ENCODE results near the gene NDFIP2.
"Not testable (repeated sequence)": the region's sequence is repeated elsewhere in the genome, so short reads cannot be mapped to it uniquely, and the experiment has no call there.

NDFIP2 gene

DNA sequence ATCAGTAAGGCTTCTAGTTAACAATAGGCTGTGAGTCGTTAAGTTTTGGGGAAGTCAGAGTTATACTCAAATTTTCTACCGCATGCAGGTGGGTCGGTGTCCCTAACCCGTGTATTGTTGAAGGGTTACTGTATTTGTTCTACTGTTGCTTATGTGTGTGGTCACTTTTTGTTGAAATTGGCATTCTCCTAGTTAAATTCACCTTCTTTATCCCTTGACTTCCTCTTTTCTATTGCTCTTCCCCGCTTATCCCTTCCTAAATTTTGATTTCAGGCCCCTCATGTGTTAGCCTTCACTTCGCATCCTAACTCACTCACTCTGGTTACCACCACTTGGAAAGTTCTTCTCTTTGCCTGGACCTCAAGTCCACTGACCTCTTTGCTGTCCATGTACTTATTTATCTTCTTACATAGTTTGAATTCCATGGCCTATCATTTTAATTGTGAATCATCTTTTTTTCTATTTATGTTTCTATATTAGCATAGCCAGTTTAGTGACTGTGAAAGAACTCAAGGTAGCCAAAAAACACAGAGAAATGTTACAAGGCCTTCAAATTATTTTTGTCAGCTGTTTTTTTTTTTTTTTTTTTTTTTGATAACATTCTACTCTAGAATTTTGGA lies 52.9 kb downstream of the NDFIP2 start:
- no peak for DNase-seq (ENCODE audit: low read depth)

DNA sequence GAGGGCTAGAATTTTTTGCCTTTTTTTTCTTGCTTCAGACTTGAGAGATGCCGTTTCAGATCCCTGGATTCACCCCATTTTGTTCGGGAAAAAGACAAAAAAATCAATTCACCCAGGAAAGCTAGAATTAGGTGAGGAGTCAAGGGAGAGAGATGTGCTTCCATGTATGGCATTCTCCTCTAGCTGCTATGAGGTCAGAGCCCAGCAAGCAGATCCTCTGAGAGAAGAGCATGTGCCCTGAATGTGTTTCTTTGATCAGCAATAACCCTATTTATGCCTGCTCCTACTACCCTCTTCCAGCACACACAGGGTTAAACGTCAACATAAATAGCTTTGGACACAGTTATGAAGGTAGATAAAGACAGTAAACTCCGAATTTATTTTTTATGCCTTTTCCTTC lies 53.6 kb downstream of the NDFIP2 start:
- no peak for DNase-seq (ENCODE audit: low read depth)

DNA sequence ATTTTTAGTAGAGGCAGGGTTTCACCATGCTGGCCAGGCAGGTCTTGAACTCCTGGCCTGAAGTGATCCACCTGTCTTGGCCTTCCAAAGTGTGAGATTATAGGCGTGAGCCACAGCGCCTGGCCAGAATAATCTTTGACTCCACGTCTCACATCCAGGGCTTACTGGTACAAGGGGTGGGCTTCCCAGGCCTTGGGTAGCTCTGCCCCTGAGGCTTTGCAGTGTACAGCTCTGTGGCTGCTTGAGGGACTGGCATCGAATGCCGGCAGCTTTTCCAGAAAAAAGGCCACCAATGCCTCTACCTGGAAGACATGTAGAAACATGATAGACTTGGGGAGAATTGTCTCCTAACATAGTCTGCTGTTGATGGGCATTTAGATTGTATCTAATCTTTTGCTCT lies 57.8 kb downstream of the NDFIP2 start:
- no peak for DNase-seq (ENCODE audit: low read depth)

- DNase-seq (ENCODE audit: low read depth), result no peak
These were observed 59.5 kb downstream of the NDFIP2 start for GRCh38 chr13:79540504-79540903.

GRCh38 chr13:79541426-79542049 lies 60.6 kb downstream of the NDFIP2 start:
- no peak for DNase-seq (ENCODE audit: low read depth)

DNA sequence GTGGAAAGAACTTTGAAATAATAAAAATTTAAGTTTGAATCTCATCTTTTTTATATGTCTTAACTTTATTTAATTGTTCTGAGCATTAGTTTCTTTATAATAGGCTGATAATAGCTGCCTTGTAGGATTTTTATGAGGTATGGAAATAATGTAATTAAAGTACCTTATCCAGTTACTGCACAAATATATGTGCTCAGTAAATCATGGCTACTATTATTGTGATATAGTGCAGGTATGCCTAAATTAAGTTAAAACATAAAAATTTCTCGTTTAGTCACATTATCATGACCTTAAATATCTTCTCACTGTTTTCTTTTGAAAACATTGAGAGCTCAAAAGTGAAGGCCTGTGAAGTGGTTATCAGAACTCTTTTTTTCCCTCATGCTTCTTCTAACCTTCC lies 62.9 kb downstream of the NDFIP2 start:
- DNase-seq (ENCODE audit: low read depth), result no peak

GRCh38 chr13:79547211-79548195 lies 66.5 kb downstream of the NDFIP2 start:
- no peak for DNase-seq (ENCODE audit: low read depth)

GRCh38 chr13:79548902-79549301 lies 67.9 kb downstream of the NDFIP2 start:
- no peak for DNase-seq (ENCODE audit: low read depth)

GRCh38 chr13:79549355-79550106 lies 68.6 kb downstream of the NDFIP2 start:
- DNase-seq (ENCODE audit: low read depth), result no peak

- no peak for DNase-seq (ENCODE audit: low read depth)
These were observed 76.7 kb downstream of the NDFIP2 start for GRCh38 chr13:79557666-79558065.

DNA sequence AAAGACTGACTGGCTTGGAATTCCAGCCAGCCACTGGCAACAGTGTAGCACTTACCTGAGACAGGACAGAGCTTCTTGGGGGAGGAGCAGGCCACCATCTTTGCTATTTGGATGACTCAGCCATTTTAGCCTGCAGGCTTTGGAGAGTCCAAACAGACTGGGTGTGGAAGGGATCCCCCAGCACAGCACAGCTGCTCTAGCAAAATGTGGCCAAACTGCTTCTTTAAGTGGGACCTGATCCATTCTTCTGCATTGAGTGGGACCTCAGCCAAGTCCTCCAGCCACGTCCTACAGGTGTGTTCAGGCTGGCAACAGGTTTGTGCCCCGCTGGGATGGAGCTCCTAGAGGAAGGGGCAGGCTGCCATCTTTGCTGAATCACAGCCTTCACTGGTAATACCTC lies 80.0 kb downstream of the NDFIP2 start:
- DNase-seq (ENCODE audit: low read depth), result no peak

- DNase-seq (ENCODE audit: low read depth), result no peak
These were observed 81.6 kb downstream of the NDFIP2 start for GRCh38 chr13:79562557-79562956.

GRCh38 chr13:79566118-79566517 lies 85.2 kb downstream of the NDFIP2 start:
- DNase-seq (ENCODE audit: low read depth), result no peak

GRCh38 chr13:79571147-79571546 lies 90.2 kb downstream of the NDFIP2 start:
- DNase-seq (ENCODE audit: low read depth), result no peak

- DNase-seq (ENCODE audit: low read depth), result not testable (repeated sequence)
These were observed 92.9 kb downstream of the NDFIP2 start for GRCh38 chr13:79573892-79574291.

GRCh38 chr13:79581870-79582315 lies 100.9 kb downstream of the NDFIP2 start:
- no peak for DNase-seq (ENCODE audit: low read depth)

DNA sequence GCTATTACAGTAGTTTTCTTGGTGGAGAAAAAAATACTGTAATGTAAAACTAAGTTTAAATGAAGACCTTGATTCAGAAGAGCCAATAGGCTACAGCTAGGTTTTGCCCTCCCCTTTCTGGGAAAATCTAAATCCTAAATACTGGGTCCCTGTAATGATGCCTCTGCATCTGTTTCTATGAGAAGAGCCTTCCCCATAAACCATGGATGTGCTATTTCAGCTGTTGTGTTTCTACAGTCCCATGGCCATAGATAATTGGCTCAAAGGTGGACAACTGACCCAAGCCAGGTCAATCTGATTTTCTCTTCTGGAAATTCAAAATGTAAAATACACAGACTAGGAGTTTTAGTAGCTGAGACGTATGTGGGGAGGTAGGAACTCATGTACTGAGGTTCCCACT lies 101.9 kb downstream of the NDFIP2 start:
- no peak for DNase-seq (ENCODE audit: low read depth)

GRCh38 chr13:79585033-79585432 lies 104.1 kb downstream of the NDFIP2 start:
- DNase-seq (ENCODE audit: low read depth), result no peak

- DNase-seq (ENCODE audit: low read depth), result no peak
These were observed 108.8 kb downstream of the NDFIP2 start for GRCh38 chr13:79589603-79590393.

DNA sequence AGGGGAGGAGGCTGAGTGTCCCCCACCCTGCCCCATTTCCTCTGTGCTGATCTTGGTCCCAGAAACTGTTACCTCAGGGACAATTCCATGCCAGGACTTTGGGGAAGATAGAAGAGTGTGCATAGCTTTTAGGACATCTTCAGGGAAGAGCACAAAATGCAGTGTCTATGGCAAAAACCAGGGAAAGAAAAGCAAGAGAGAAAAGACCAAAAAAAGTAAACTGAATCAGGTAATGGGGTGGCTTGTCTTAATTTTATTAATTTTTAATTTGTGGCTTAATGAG lies 109.4 kb downstream of the NDFIP2 start:
- DNase-seq (ENCODE audit: low read depth), result no peak

- DNase-seq (ENCODE audit: low read depth), result no peak
These were observed 110.5 kb downstream of the NDFIP2 start for GRCh38 chr13:79591493-79591892.

All from T follicular helper cell (primary cell).